Gastrocnemius medialis (tissue), 4 donors: ENCODE results near the gene RBFOX2. TPM values are rescaled to one million over a fixed set of nuclear protein-coding genes. Genes with fewer than 3 reads are reported as not detected.
"Not testable (repeated sequence)": the region's sequence is repeated elsewhere in the genome, so short reads cannot be mapped to it uniquely, and the experiment has no call there.

Experiments
- ATAC-seq, 2 donors: fragments of 150-250 bp; one replicate each; pipeline ENCODE4 v1.9.1; 2016
- DNase-seq, 2 donors: peaks; one replicate each; pipeline ENCODE4 v3.0.0-alpha.2; 2019
- H3K27ac ChIP-seq, 4 donors: fragments of 200-600 bp; sonication (generic); 1 replicate in 1 of 4; 2 replicates in 3 of 4; pipeline ENCODE4 v1.5.1; 2016 to 2018; ENCODE audit warnings: mild to moderate bottlenecking in 2 of 4, moderate library complexity in 1 of 4
- H3K27me3 ChIP-seq, 3 donors: fragments of 200-600 bp; sonication (generic) in 2 of 3; 1 replicate in 1 of 3; 2 replicates in 2 of 3; pipeline versions ENCODE4 v1.5.1 to v1.6.0; 2016 to 2019; ENCODE audit warnings: mild to moderate bottlenecking in 1 of 3, moderate library complexity in 1 of 3
- H3K36me3 ChIP-seq, 2 donors: fragments of 200-600 bp; sonication (generic) in 1 of 2; one replicate each; pipeline ENCODE4 v1.5.1; 2017 to 2018
- H3K4me1 ChIP-seq, 2 donors: fragments of 200-600 bp; sonication (generic) in 1 of 2; one replicate each; pipeline ENCODE4 v1.5.1; 2016 to 2017; ENCODE audit warnings: mild to moderate bottlenecking in 2 of 2
- H3K4me3 ChIP-seq, 4 donors: fragments of 200-600 bp; sonication (generic) in 3 of 4; 1 replicate in 1 of 4; 2 replicates in 3 of 4; pipeline ENCODE4 v1.5.1; 2016 to 2019; ENCODE audit warnings: mild to moderate bottlenecking in 2 of 4
- H3K9me3 ChIP-seq, 3 donors: fragments of 200-600 bp; sonication (generic) in 2 of 3; 1 replicate in 1 of 3; 2 replicates in 2 of 3; pipeline ENCODE4 v1.5.1; 2016 to 2019
- POLR2A ChIP-seq, 2 donors: fragments of 450-650 bp; IDR thresholded peaks; one replicate each; pipeline ENCODE4 v1.6.1; 2017; ENCODE audit warnings: antibody characterized with exemption in 2 of 2, mild to moderate bottlenecking in 2 of 2, moderate library complexity in 2 of 2
- in situ Hi-C, 4 donors: fragments of 200-750 bp; cut with MboI; loops; one replicate each; pipeline versions ENCODE4 v1.15.0 to v1.8.0; 2017; ENCODE audit warnings: low sequenced_read_pairs in 4 of 4
- intact Hi-C: fragments of 100-400 bp; cut with DNase I; formaldehyde crosslinking; loops from one replicate; pipeline ENCODE4 v1.15.1; 2023; ENCODE audit warnings: low total_unique reads
- total RNA-seq, 4 donors: library from RNA; depleted of rRNA; stranded (reverse); fragments of >200 nt; gene quantifications; one replicate each; pipeline versions ENCODE4 v1.1.0 to v1.2.3, GENCODE V29; 2016
- TF ChIP-seq, protein P1 (sequence below), 5 experiments: fragments of 450-650 bp in 3 of 5; fragments of 200-600 bp in 2 of 5; sonication (generic) in 2 of 5; IDR thresholded peaks in 4 of 5; conservative IDR thresholded peaks in 1 of 5; 1 replicate in 4 of 5; 2 replicates in 1 of 5; pipeline ENCODE4 v1.5.1; 2016 to 2019; ENCODE audit warnings: antibody characterized with exemption in 5 of 5, mild to moderate bottlenecking in 3 of 5, moderate library complexity in 3 of 5

RBFOX2 gene
- total RNA-seq, 4 donors from 2014 or later, result 26.0 to 32.1 (median 28.6) TPM

DNA sequence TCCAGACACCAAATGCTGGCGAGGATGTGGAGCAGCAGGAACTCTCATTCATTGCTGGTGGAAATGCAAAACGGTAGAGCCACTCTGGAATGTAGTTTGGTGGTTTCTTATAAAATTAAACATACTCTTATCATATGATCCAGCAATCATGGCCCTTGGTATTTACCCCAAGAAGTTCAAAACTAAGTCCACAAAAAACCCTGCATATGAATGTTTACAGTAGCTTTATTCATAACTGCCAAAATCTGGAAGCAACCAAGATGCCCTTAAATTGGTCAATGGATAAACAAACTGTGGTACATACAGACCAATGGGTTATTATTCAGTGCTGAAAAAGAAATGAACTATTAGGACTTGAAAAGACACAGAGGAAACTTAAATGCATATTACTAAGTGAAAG is 223.2 kb downstream of the RBFOX2 start:
- ATAC-seq (no peak), DNase-seq (no peak)
- peak overlapping the region in 2 of 4 donors; percentile 25 to 61 for H3K27ac ChIP-seq
- in situ Hi-C loops, result no loop called here
- no peak for TF ChIP-seq POLR2A (IDR thresholded peaks at IDR 0.05)
- TF ChIP-seq, protein P1, sequence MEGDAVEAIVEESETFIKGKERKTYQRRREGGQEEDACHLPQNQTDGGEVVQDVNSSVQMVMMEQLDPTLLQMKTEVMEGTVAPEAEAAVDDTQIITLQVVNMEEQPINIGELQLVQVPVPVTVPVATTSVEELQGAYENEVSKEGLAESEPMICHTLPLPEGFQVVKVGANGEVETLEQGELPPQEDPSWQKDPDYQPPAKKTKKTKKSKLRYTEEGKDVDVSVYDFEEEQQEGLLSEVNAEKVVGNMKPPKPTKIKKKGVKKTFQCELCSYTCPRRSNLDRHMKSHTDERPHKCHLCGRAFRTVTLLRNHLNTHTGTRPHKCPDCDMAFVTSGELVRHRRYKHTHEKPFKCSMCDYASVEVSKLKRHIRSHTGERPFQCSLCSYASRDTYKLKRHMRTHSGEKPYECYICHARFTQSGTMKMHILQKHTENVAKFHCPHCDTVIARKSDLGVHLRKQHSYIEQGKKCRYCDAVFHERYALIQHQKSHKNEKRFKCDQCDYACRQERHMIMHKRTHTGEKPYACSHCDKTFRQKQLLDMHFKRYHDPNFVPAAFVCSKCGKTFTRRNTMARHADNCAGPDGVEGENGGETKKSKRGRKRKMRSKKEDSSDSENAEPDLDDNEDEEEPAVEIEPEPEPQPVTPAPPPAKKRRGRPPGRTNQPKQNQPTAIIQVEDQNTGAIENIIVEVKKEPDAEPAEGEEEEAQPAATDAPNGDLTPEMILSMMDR (IDR thresholded peaks at IDR 0.05 in 4 of 5, conservative IDR thresholded peaks at IDR 0.05 in 1 of 5), result no peak
- intact Hi-C loops, result no loop called here
- no peak overlapping the region for H3K4me3 ChIP-seq
- peaks cover 0 to 13% of the 10 kb centered on the region in 2 donors for H3K36me3 ChIP-seq
- H3K9me3 ChIP-seq, result no peaks in the 10 kb centered on the region
- H3K4me1 ChIP-seq, result peaks cover 38 to 45% of the 10 kb centered on the region in 2 donors
- H3K27me3 ChIP-seq, result no peaks in the 10 kb centered on the region

GRCh38 chr22:35804421-35804820 is 224.2 kb downstream of the RBFOX2 start:
- intact Hi-C loops, result no loop called here
- Histone ChIP-seq H3K27ac (peak overlapping the region in 1 of 4 donors; percentile 35), H3K4me1 (peaks cover 44 to 47% of the 10 kb centered on the region in 2 donors), H3K9me3 (no peaks in the 10 kb centered on the region), H3K36me3 (peaks cover 0 to 9% of the 10 kb centered on the region in 2 donors), H3K27me3 (no peaks in the 10 kb centered on the region), H3K4me3 (no peak overlapping the region)
- in situ Hi-C loops, result no loop called here
- DNase-seq (no peak), ATAC-seq (no peak)
- TF ChIP-seq, protein P1 (IDR thresholded peaks at IDR 0.05 in 4 of 5, conservative IDR thresholded peaks at IDR 0.05 in 1 of 5), result no peak
- TF ChIP-seq POLR2A (IDR thresholded peaks at IDR 0.05), result no peak

DNA sequence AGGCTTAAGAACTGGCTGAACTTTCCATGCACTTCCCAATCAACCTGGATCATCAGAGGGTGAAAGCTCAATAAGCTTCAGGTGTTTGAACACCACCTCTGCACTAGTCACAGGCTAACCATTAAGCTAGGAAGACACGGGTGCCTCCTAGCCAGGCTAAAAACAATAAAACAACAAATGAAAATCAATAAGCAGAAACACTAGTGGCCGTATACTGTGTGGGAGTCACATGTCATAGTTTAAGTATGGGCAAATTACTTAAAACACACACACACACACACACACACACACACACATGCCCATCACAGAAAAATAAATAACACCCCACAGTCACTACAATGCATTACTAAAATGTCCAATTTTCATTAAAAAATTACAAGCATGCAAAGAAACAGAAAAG is 225.7 kb downstream of the RBFOX2 start:
- in situ Hi-C loops, result no loop called here
- DNase-seq, result no peak

DNA sequence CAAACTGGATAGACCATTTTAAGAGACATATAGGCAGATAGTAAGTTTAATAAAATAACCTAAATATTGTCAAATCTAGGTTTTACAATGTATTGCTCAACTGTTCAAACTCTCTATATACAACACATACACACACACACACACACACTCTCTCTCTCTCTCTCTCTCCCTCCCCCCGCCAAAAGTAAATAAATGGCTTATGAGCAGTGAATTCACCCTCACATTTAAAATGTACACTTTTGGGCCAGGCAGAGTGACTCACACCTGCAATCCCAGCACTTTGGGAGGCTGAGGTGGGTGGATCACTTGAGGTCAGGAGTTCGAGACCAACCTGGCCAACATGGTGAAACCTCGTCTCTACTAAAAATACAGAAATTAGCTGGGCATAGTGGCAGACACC is 227.3 kb downstream of the RBFOX2 start:
- H3K4me1 ChIP-seq, result peaks cover 28 to 56% of the 10 kb centered on the region in 2 donors
- DNase-seq, intact Hi-C loops, ATAC-seq, H3K9me3 ChIP-seq, H3K27me3 ChIP-seq, H3K4me3 ChIP-seq, in situ Hi-C loops, H3K36me3 ChIP-seq: not testable (repeated sequence)
- H3K27ac ChIP-seq, result peak overlapping the region in 2 of 4 donors; percentile 3 to 4

More for the DNA sequence above, 225.7 kb downstream of the RBFOX2 start:
- no peaks in the 10 kb centered on the region for H3K27me3 ChIP-seq
- peak overlapping the region in 3 of 4 donors; percentile 3 to 35 (median 34) for H3K27ac ChIP-seq
- peaks cover 37 to 44% of the 10 kb centered on the region in 2 donors for H3K4me1 ChIP-seq
- TF ChIP-seq POLR2A (IDR thresholded peaks at IDR 0.05), result no peak
- TF ChIP-seq, protein P1 (IDR thresholded peaks at IDR 0.05 in 4 of 5, conservative IDR thresholded peaks at IDR 0.05 in 1 of 5), result no peak
- intact Hi-C loops, result no loop called here
- H3K4me3 ChIP-seq, result no peak overlapping the region
- no peaks in the 10 kb centered on the region for H3K36me3 ChIP-seq
- H3K9me3 ChIP-seq, result no peaks in the 10 kb centered on the region
- no peak for ATAC-seq

- TF ChIP-seq POLR2A (IDR thresholded peaks at IDR 0.05), result no peak
- ATAC-seq (no peak), DNase-seq (no peak)
- Histone ChIP-seq H3K36me3 (no peaks in the 10 kb centered on the region), H3K4me1 (peaks cover 34 to 52% of the 10 kb centered on the region in 2 donors), H3K27me3 (no peaks in the 10 kb centered on the region), H3K4me3 (no peak overlapping the region), H3K27ac (peak overlapping the region in 2 of 4 donors; percentile 6 to 47), H3K9me3 (no peaks in the 10 kb centered on the region)
- in situ Hi-C loops (no loop called here), intact Hi-C loops (no loop called here)
These were observed 229.5 kb downstream of the RBFOX2 start for GRCh38 chr22:35799150-35799549.

- H3K4me3 ChIP-seq, result no peak overlapping the region
- intact Hi-C loops (no loop called here), in situ Hi-C loops (no loop called here)
- peaks cover 33 to 48% of the 10 kb centered on the region in 2 donors for H3K4me1 ChIP-seq
- no peak for TF ChIP-seq POLR2A (IDR thresholded peaks at IDR 0.05)
- TF ChIP-seq, protein P1 (IDR thresholded peaks at IDR 0.05 in 4 of 5, conservative IDR thresholded peaks at IDR 0.05 in 1 of 5), result no peak
- ATAC-seq (no peak), DNase-seq (no peak)
- peak overlapping the region in 2 of 4 donors; percentile 35 to 49 for H3K27ac ChIP-seq
- H3K36me3 ChIP-seq, result no peaks in the 10 kb centered on the region
- H3K9me3 ChIP-seq, result no peaks in the 10 kb centered on the region
- H3K27me3 ChIP-seq, result no peaks in the 10 kb centered on the region
These were observed 231.2 kb downstream of the RBFOX2 start for GRCh38 chr22:35797411-35797810.
